Upper lobe of left lung (tissue), 4 donors: ENCODE results near the gene ADCY5.

Experiments
- EP300 ChIP-seq, 4 donors: sonication (generic); formaldehyde crosslinking; IDR thresholded peaks; one replicate each; pipeline ENCODE4 v1.5.1; 2017; ENCODE audit warnings: antibody characterized with exemption in 4 of 4, control low read depth in 2 of 4
- TF ChIP-seq, protein P1 (sequence below), 6 experiments: fragments of 450-650 bp in 4 of 6; fragments of 200-600 bp in 2 of 6; sonication (generic) in 2 of 6; IDR thresholded peaks; one replicate each; pipeline ENCODE4 v1.5.1; 2016 to 2019; ENCODE audit warnings: antibody characterized with exemption in 6 of 6

DNA sequence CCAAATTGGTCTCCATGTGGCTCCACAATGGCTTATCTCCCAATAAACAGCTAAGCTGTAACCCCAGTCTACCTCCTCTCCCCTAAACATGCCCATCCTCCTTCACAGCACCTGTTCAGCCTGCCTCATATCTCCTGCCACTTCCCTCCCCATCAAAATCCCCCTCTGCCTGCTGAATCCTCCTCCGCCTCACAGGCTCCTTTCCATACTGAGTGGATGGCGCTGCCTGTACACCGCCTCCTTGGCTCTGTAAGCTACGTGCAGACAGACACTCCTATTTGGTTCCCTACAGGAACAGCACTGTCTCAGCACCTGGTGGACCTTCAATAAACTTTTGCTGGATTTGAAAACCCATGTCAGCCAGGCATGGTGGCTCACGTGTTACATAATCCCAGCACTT lies 53.7 kb downstream of the ADCY5 start:
- TF ChIP-seq, protein P1, sequence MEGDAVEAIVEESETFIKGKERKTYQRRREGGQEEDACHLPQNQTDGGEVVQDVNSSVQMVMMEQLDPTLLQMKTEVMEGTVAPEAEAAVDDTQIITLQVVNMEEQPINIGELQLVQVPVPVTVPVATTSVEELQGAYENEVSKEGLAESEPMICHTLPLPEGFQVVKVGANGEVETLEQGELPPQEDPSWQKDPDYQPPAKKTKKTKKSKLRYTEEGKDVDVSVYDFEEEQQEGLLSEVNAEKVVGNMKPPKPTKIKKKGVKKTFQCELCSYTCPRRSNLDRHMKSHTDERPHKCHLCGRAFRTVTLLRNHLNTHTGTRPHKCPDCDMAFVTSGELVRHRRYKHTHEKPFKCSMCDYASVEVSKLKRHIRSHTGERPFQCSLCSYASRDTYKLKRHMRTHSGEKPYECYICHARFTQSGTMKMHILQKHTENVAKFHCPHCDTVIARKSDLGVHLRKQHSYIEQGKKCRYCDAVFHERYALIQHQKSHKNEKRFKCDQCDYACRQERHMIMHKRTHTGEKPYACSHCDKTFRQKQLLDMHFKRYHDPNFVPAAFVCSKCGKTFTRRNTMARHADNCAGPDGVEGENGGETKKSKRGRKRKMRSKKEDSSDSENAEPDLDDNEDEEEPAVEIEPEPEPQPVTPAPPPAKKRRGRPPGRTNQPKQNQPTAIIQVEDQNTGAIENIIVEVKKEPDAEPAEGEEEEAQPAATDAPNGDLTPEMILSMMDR (IDR thresholded peaks at IDR 0.05): no peak
- TF ChIP-seq EP300 (IDR thresholded peaks at IDR 0.05): no peak
